Measurements from ENCODE around the gene ICAM2.

Gene ICAM2

GRCh38 chr17:63973930-63974593, 46.4 kb downstream of the ICAM2 start:
- DNase-seq = peak; percentile 15

- DNase-seq = no peak
Measured at GRCh38 chr17:63973247-63973646, 47.2 kb downstream of the ICAM2 start.

- DNase-seq = no peak
Measured at GRCh38 chr17:63972796-63973195, 47.6 kb downstream of the ICAM2 start, which contains the start of gene SCN4A. TSS of gene SCN4A (minus strand) at chr17:63972918. CDS start at chr17:63972841, 77 bp downstream.

GRCh38 chr17:63969278-63969677, 51.2 kb downstream of the ICAM2 start:
- DNase-seq = no peak

GRCh38 chr17:63967953-63968352, 52.5 kb downstream of the ICAM2 start:
- DNase-seq = no peak

GRCh38 chr17:63966646-63967264, 53.7 kb downstream of the ICAM2 start:
- no peak for DNase-seq

- DNase-seq = no peak
Measured at GRCh38 chr17:63963123-63963522, 57.3 kb downstream of the ICAM2 start.

- no peak for DNase-seq
Measured at GRCh38 chr17:63962298-63962744, 58.1 kb downstream of the ICAM2 start.

- DNase-seq = peak; percentile 25
Measured at GRCh38 chr17:63961355-63962212, 58.8 kb downstream of the ICAM2 start.

GRCh38 chr17:63960430-63960829, 60.0 kb downstream of the ICAM2 start:
- DNase-seq = no peak

- peak; percentile 10 for DNase-seq
Measured at GRCh38 chr17:63960006-63960405, 60.4 kb downstream of the ICAM2 start.

GRCh38 chr17:63956296-63956920, 64.0 kb downstream of the ICAM2 start:
- no peak for DNase-seq

- no peak for DNase-seq
Measured at GRCh38 chr17:63955791-63956190, 64.6 kb downstream of the ICAM2 start.

- no peak for DNase-seq
Measured at GRCh38 chr17:63955232-63955631, 65.2 kb downstream of the ICAM2 start.

GRCh38 chr17:63954402-63955063, 65.9 kb downstream of the ICAM2 start:
- no peak for DNase-seq

All from NCI-H774 (cell line).